Ovary (tissue), 9 donors: ENCODE measurements around the gene KIAA1671. TPM values are rescaled to one million over a fixed set of nuclear protein-coding genes. Genes with fewer than 3 reads are reported as not detected.
"Not testable (repeated sequence)": the region's sequence is repeated elsewhere in the genome, so short reads cannot be mapped to it uniquely, and the experiment has no call there.

Experiments used
- DNase-seq, 5 donors: peaks; one replicate each; pipeline ENCODE4 v3.0.0-alpha.2; 2019 to 2020
- H3K27ac ChIP-seq, 2 donors: fragments of 200-600 bp; one replicate each; pipeline versions ENCODE4 v1.5.1 to v1.8.0; 2019 to 2022
- H3K27me3 ChIP-seq: fragments of 200-600 bp; one replicate; pipeline ENCODE4 v1.8.0; 2022
- H3K36me3 ChIP-seq: fragments of 200-600 bp; sonication (generic); one replicate; pipeline ENCODE4 v1.5.1; 2019
- H3K4me1 ChIP-seq: one replicate; pipeline ENCODE4 v1.8.1; 2013; ENCODE audit warnings: mild to moderate bottlenecking, moderate library complexity; ENCODE audit not compliant: insufficient read depth
- H3K4me3 ChIP-seq: fragments of 200-600 bp; sonication (generic); one replicate; pipeline ENCODE4 v1.5.1; 2017
- H3K9me3 ChIP-seq, 2 donors: fragments of 200-600 bp in 1 of 2; sonication (generic) in 1 of 2; one replicate each; pipeline versions ENCODE4 v1.5.1 to v1.8.1; 2013 to 2019; ENCODE audit warnings: mild to moderate bottlenecking in 1 of 2, moderate library complexity in 1 of 2
- EP300 ChIP-seq: sonication (generic); formaldehyde crosslinking; IDR thresholded peaks from one replicate; pipeline ENCODE4 v1.6.1; 2017; ENCODE audit warnings: antibody characterized with exemption
- POLR2A ChIP-seq: fragments of 450-650 bp; IDR thresholded peaks from one replicate; pipeline ENCODE4 v1.6.1; 2017; ENCODE audit warnings: antibody characterized with exemption, mild to moderate bottlenecking, moderate library complexity
- WGBS, 3 donors: extraction: QIAGEN DNeasy Blood & Tissue Kit in 1 of 3; methylation state at CpG; one replicate each; pipeline versions ENCODE4 v1.1.5 to v1.1.7; 2013 to 2017; 5-methylcytosine and 5-hydroxymethylcytosine counted together
- intact Hi-C, 4 donors: fragments of 100-400 bp; cut with DNase I; formaldehyde crosslinking; loops; one replicate each; pipeline versions ENCODE4 v1.11.0 to v1.15.1; 2022 to 2023
- polyA plus RNA-seq, 2 donors: library from polyadenylated mRNA; stranded (reverse); fragments of 200-250 nt in 1 of 2; fragments of 350-450 nt in 1 of 2; fragmentation: Illumina TruSeq in 1 of 2; extraction: RNeasy Lipid Tissue Mini Kit (QIAGEN cat#74804) in 1 of 2; gene quantifications; one replicate each; pipeline ENCODE4 v1.2.3, GENCODE V29; 2013 to 2014
- total RNA-seq, 7 donors: library from RNA; depleted of rRNA in 2 of 7; stranded (reverse); fragments of >200 nt in 2 of 7; fragmentation: NEBNext Ultra II Directional in 3 of 7; extraction: Animal tissue kit (Norgen Biotek cat#: 25700) in 3 of 7; gene quantifications; one replicate each; pipeline versions ENCODE4 v1.1.0 to v1.2.4, GENCODE V29; 2016 to 2023
- TF ChIP-seq, protein P1 (sequence below), 3 donors: fragments of 450-650 bp in 2 of 3; fragments of 200-600 bp in 1 of 3; IDR thresholded peaks; one replicate each; pipeline versions ENCODE4 v1.5.1 to v1.8.0; 2016 to 2022; ENCODE audit warnings: antibody characterized with exemption in 3 of 3, mild to moderate bottlenecking in 1 of 3
- donor health status: DM: no; HTN: no; CAD: no; lungs with moderate emphysema.
- donor health status: DM: no; HTN: no; CAD: no.
- donor health status: Bipolar disorder and iron deficiency.
- donor health status: DM: yes; HTN: yes; CAD: no.
- donor health status: DM: no; HTN: no; CAD: no.
- donor health status: DM: yes; HTN: yes; CAD: no.

Gene KIAA1671
- total and polyA plus RNA-seq, 9 donors = 9.8 to 27.9 (median 24.5) TPM

DNA sequence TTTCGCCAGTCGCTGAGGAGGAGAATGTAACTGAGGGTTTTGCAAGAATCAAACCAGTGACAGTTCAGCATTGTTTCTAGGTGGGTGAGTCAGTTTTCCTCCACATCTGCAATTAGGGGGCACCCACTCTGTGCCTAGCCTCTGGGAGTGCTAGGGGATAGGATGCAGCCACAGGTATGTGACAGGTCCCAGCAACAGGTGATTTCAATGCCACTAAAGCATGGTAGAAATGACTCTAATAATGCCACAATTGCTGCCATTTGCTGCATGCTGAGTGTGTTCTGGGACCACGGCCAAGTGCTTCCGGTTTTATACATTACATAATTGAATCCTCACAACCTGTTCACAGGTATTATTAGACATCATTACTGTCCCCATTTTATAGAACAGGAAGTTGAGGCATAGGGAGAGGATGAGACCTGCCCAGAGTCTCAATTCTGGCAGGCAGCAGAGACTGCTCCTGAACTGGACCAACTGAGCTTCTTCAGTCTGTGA lies 267.5 kb downstream of the KIAA1671 start:
- no peaks in the 10 kb centered on the region for H3K27me3 ChIP-seq
- H3K4me3 ChIP-seq = no peak overlapping the region
- no peaks in the 10 kb centered on the region for H3K36me3 ChIP-seq
- intact Hi-C loops = no loop called here
- no peaks in the 10 kb centered on the region for H3K9me3 ChIP-seq
- TF ChIP-seq EP300 = no peak
- TF ChIP-seq POLR2A = no peak
- TF ChIP-seq, protein P1, sequence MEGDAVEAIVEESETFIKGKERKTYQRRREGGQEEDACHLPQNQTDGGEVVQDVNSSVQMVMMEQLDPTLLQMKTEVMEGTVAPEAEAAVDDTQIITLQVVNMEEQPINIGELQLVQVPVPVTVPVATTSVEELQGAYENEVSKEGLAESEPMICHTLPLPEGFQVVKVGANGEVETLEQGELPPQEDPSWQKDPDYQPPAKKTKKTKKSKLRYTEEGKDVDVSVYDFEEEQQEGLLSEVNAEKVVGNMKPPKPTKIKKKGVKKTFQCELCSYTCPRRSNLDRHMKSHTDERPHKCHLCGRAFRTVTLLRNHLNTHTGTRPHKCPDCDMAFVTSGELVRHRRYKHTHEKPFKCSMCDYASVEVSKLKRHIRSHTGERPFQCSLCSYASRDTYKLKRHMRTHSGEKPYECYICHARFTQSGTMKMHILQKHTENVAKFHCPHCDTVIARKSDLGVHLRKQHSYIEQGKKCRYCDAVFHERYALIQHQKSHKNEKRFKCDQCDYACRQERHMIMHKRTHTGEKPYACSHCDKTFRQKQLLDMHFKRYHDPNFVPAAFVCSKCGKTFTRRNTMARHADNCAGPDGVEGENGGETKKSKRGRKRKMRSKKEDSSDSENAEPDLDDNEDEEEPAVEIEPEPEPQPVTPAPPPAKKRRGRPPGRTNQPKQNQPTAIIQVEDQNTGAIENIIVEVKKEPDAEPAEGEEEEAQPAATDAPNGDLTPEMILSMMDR (IDR thresholded peaks at IDR 0.05) = no peak
- no peak overlapping the region for H3K27ac ChIP-seq
- no peaks in the 10 kb centered on the region for H3K4me1 ChIP-seq
- 57 to 64% (median 63%) methylated on average over 4 of the region's 4 CpGs for WGBS, 3 donors
- DNase-seq = no peak

DNA sequence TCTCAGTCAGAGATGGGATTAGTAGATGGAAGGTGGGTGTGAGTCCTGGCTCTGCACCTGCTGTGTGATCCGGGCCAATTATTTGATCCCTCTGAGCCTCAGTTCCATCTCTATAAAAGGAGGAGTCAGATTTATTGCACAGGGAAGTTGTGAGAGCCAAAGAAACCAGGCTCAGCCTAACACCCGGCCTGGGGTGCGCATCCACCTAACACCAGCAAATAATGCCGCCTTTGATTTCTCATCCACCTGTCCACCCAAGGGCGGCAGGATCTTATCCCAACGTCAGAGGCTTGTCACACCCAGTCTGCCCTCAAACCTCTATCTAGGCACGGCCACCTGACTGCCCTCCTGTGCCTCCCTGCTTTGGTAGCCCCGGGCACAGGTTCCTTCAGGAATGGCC lies 269.3 kb downstream of the KIAA1671 start:
- 71 to 85% (median 76%) methylated on average over 8 of the region's 8 CpGs for WGBS, 3 donors
- Histone ChIP-seq H3K4me1 (no peaks in the 10 kb centered on the region), H3K9me3 (no peaks in the 10 kb centered on the region), H3K27me3 (no peaks in the 10 kb centered on the region), H3K36me3 (no peaks in the 10 kb centered on the region), H3K27ac (no peak overlapping the region), H3K4me3 (no peak overlapping the region)
- DNase-seq = no peak
- TF ChIP-seq POLR2A (no peak), EP300 (no peak)
- TF ChIP-seq, protein P1 (IDR thresholded peaks at IDR 0.05) = no peak
- intact Hi-C loops = no loop called here

DNA sequence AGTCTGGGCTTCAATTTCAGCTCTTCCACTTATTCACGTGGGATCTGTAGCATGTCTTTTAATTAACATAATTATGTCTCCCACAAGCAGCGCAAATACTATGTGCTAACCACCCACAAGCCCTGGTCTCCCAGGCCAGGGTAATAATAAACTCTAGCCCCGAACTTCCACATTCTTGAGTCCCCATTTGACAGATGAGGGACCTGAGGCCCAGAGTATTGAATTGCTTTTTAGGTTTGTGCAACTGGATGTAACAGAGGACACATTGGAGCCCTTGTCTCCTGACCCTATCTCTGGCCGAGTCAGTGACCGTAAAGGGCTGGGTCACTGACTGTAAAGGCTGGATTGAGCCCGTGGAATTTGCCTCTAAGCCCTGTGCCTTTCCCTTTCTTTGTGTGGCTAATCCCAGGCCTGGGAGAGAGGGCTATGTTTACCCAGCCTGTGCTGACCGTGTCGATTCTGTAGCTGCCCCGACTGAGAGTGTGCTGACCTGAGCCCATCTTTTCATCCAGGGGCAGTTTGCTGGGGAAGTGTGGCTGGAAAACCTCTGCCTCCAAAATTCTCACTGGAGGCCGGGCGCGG lies 270.8 kb downstream of the KIAA1671 start:
- TF ChIP-seq, protein P1 (IDR thresholded peaks at IDR 0.05) = no peak
- TF ChIP-seq POLR2A (no peak), EP300 (no peak)
- WGBS, 3 donors = 70 to 77% (median 72%) methylated on average over 12 of the region's 12 CpGs
- Histone ChIP-seq H3K27me3 (no peaks in the 10 kb centered on the region), H3K4me1 (no peaks in the 10 kb centered on the region), H3K4me3 (no peak overlapping the region), H3K27ac (no peak overlapping the region), H3K36me3 (no peaks in the 10 kb centered on the region), H3K9me3 (no peaks in the 10 kb centered on the region)
- intact Hi-C loops = no loop called here
- no peak for DNase-seq

DNA sequence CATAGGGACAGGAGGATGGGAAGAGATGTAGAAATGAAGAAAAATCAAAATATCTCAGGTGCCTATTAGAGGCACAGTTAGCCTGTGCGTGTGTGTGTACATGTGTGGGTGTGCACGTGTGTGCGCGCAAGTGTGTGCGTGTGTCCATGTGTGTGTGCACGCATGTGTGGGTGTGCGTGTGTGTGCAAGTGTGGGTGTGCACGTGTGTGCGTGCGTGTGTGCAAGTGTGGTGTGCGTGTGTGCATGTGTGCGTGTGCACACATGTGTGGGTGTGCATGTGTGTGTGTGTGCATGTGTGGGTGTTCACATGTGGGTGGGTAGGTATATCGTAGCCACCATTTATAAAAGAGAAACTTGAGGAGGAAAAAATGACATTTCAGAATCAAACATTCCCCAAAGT lies 276.3 kb downstream of the KIAA1671 start:
- Histone ChIP-seq H3K27ac (no peak overlapping the region), H3K27me3 (no peaks in the 10 kb centered on the region), H3K9me3 (no peaks in the 10 kb centered on the region), H3K4me3 (no peak overlapping the region), H3K36me3 (no peaks in the 10 kb centered on the region), H3K4me1 (no peaks in the 10 kb centered on the region)
- TF ChIP-seq POLR2A (no peak), EP300 (no peak)
- TF ChIP-seq, protein P1 (IDR thresholded peaks at IDR 0.05) = no peak
- DNase-seq = no peak
- WGBS, 3 donors = 78 to 94% (median 86%) methylated on average over 13 of the region's 13 CpGs
- intact Hi-C loops = no loop called here

DNA sequence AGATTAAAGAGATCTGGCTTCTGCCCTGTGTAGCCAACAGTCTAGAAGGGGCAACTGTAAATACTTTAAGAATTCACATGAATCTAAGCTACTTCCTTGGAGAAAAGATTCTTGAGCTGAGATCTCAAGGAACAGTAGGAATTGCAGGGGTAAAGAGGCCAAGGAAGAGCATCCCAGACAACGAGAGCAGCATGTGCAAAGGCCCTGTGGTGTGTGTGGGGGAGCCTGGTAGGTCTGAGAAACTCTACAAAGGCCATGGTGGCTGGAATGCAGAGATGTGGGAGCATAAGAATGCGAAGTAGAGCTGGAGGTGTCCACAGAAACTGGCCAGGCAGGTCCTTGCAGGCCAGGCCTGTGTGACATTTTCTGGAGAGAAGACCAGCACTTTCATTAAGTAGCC lies 278.2 kb downstream of the KIAA1671 start:
- intact Hi-C loops, H3K4me1 ChIP-seq, H3K27ac ChIP-seq, H3K27me3 ChIP-seq, H3K36me3 ChIP-seq, DNase-seq, H3K9me3 ChIP-seq, H3K4me3 ChIP-seq: not testable (repeated sequence)
- 78 to 83% (median 78%) methylated on average over 2 of the region's 2 CpGs for WGBS, 3 donors
